Measurements from ENCODE around the gene UPK1B. TPM values are rescaled to one million over a fixed set of nuclear protein-coding genes. Genes with fewer than 3 reads are reported as not detected.
"Not testable (repeated sequence)": the region's sequence is repeated elsewhere in the genome, so short reads cannot be mapped to it uniquely, and the experiment has no call there.

UPK1B gene
- total and polyA plus RNA-seq, 8 donors = 0.46 to 61.1 (median 2.3) TPM; not detected in 4

DNA sequence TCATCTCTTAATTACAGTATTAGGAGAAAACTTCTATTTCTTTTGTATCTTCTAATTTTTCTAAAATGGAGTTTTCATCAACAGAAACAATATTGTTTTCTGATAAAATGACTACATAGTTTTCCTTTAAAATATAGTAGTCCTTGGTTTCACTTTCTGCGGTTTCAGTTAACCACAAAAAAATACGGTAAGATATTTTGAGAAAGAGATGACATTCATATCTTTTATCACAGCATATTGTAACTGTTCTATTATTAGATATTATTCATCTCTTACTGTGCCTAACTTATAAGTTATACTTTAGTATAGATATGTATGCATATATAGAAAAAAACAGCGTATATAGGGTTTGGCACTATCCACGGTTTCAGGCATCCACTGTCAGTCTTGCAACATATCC lies 65.0 kb downstream of the UPK1B start:
- Histone ChIP-seq H3K36me3 (peaks cover 11 to 36% (median 32%) of the 10 kb centered on the region in 4 donors), H3K27me3 (no peaks in the 10 kb centered on the region), H3K9me3 (no peaks in the 10 kb centered on the region), H3K27ac (no peak overlapping the region), H3K4me1 (peaks cover 22 to 49% (median 34%) of the 10 kb centered on the region in 4 donors), H3K4me3 (peak overlapping the region in 1 of 4 donors; percentile 80)
- intact Hi-C loops (cut with DNase I; ENCODE audit: low total_unique reads) = no loop called here
- no peak for DNase-seq
- no peak for TF ChIP-seq EP300 (IDR thresholded peaks at IDR 0.05)
- no peak for TF ChIP-seq POLR2AphosphoS5 (IDR thresholded peaks at IDR 0.05)
- no peak for TF ChIP-seq POLR2A (IDR thresholded peaks at IDR 0.05)
- TF ChIP-seq, protein P1, sequence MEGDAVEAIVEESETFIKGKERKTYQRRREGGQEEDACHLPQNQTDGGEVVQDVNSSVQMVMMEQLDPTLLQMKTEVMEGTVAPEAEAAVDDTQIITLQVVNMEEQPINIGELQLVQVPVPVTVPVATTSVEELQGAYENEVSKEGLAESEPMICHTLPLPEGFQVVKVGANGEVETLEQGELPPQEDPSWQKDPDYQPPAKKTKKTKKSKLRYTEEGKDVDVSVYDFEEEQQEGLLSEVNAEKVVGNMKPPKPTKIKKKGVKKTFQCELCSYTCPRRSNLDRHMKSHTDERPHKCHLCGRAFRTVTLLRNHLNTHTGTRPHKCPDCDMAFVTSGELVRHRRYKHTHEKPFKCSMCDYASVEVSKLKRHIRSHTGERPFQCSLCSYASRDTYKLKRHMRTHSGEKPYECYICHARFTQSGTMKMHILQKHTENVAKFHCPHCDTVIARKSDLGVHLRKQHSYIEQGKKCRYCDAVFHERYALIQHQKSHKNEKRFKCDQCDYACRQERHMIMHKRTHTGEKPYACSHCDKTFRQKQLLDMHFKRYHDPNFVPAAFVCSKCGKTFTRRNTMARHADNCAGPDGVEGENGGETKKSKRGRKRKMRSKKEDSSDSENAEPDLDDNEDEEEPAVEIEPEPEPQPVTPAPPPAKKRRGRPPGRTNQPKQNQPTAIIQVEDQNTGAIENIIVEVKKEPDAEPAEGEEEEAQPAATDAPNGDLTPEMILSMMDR (IDR thresholded peaks at IDR 0.05) = no peak
- 62 to 81% (median 74%) methylated on average over 4 of the region's 4 CpGs for WGBS, 5 donors

DNA sequence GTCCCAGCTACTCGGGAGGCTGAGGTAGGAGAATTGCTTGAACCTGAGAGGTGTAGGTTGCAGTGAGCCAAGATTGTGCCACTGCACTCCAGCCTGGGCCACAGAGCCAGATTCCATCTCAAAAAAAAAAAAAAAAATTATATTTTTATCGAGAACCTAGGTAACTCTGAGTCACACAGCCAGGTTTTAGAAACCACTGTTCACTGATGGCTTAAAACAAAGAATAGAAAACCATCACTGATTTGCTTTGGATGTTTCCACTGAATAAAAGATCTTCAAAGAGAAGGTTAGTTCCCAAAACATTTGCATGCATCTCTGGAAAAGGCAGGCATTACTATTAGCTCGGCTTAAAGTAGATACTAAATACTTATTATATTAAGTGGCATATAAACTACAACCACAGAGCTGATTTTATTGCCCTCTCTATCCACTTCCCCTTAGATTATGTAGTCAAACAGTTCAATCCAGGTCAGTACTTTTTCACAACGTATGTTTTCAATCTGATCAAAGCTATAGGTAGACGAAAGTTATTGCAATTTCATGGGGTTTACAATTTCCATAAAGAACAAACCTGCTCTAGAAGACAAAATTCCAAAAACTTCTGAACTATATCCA lies 65.9 kb downstream of the UPK1B start:
- no peak for DNase-seq
- Histone ChIP-seq H3K4me3 (peak overlapping the region; percentile 60 to 80 (median 77)), H3K4me1 (peaks cover 22 to 49% (median 34%) of the 10 kb centered on the region in 4 donors), H3K9me3 (no peaks in the 10 kb centered on the region), H3K27ac (peak overlapping the region; percentile 16 to 97 (median 93)), H3K27me3 (no peaks in the 10 kb centered on the region), H3K36me3 (peaks cover 11 to 26% (median 22%) of the 10 kb centered on the region in 4 donors)
- WGBS, 5 donors = 21 to 38% (median 29%) methylated on average over 5 of the region's 5 CpGs
- intact Hi-C loops (cut with DNase I; ENCODE audit: low total_unique reads) = no loop called here
- TF ChIP-seq EP300 (IDR thresholded peaks at IDR 0.05) (no peak), POLR2AphosphoS5 (IDR thresholded peaks at IDR 0.05) (no peak)
- TF ChIP-seq, protein P1 (IDR thresholded peaks at IDR 0.05) = no peak

DNA sequence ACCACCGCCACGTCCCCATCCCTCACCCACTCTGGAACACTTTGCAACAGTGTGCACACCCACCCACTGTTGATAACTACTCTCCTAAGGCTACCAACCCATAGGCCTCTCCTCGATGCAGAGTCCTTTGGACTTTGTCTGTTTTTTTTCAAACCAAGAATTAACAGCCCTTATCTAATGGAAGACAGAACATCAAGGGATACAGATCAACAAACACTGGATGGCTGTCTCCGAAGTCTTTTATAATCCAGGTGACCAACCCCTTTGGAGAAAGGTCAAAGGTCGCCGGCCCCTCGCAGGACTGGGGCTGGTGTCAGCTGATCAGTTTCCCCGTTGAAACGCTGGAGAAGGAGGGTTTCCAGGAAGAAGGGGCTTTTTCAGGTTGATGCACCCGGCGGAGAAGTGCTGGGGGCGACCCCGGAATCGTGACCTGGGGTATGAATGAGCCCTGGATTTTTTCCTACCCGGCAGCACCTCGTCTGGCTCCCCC lies 66.7 kb downstream of the UPK1B start:
- intact Hi-C loops (cut with DNase I; ENCODE audit: low total_unique reads) = no loop called here
- Histone ChIP-seq H3K27ac (peak overlapping the region; percentile 90 to 98 (median 94)), H3K4me1 (peaks cover 22 to 46% (median 34%) of the 10 kb centered on the region in 4 donors), H3K27me3 (no peaks in the 10 kb centered on the region), H3K4me3 (peak overlapping the region; percentile 60 to 80 (median 77)), H3K36me3 (peaks cover 5 to 18% (median 16%) of the 10 kb centered on the region in 4 donors), H3K9me3 (no peaks in the 10 kb centered on the region)
- 1 to 5% (median 2%) methylated on average over 11 to 16 of the region's 16 CpGs for WGBS, 5 donors
- TF ChIP-seq POLR2A (IDR thresholded peaks at IDR 0.05) = no peak
- TF ChIP-seq, protein P1 (IDR thresholded peaks at IDR 0.05) = no peak
- no peak for DNase-seq

DNA sequence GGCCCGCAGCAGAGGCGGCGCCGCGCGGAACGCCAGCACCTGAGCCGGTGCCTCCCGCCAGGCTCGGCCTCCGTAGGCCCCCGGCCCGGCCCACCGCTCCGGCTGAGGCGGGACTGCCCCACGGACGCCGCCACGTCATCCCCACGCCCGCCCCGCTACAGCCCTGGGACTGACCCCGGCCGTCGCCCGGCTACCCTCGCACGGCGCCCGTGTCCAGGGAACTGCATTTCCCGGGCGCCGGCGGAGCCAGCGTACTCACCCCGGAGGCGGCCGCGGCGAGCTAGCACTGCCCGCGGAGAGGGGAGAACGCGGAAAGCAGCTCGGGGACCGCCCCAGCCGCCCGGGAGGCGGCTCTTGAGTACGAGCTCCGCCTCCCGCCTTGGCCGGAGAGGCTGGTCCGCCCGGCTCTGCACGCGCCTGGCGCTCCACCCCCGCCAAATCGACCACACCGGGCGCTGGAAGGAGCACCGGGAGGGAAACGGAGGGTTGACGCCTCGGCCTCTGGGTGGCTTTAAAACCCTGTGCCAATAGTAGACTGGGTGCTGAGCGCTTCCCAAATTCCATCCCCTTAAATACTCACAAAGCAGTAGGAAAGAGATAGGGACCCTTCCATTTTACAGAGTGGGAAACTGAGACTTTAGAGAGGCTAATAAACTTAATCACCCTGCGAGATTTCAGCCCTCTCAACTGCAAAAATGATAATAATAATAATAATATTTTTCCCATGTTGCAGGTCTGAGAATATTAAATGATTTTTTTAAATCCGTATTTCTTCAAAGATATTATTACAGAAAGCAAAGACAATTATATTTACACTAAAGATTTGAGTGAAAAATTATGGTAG lies 67.4 kb downstream of the UPK1B start, which contains the start of gene B4GALT4:
Gene B4GALT4 (minus strand): TSS at position 288 of the 844 bp plus-strand sequence. CDS start 10,779 bp downstream, outside the sequence.
- TF ChIP-seq, protein P1 (IDR thresholded peaks at IDR 0.05) = no peak
- peak; percentile 19 to 93 (median 88) for TF ChIP-seq POLR2AphosphoS5 (IDR thresholded peaks at IDR 0.05)
- peak in 1 of 4 donors; percentile 63 for TF ChIP-seq POLR2A (IDR thresholded peaks at IDR 0.05)
- no peak for TF ChIP-seq EP300 (IDR thresholded peaks at IDR 0.05)
- Histone ChIP-seq H3K36me3 (peaks cover 0 to 11% (median 9%) of the 10 kb centered on the region in 4 donors), H3K27me3 (no peaks in the 10 kb centered on the region), H3K4me1 (peaks cover 22 to 43% (median 34%) of the 10 kb centered on the region in 4 donors), H3K27ac (peak within 1 kb of the TSS; percentile 90 to 98 (median 94)), H3K4me3 (peak within 1 kb of the TSS; percentile 60 to 80 (median 77)), H3K9me3 (no peaks in the 10 kb centered on the region)
- DNase-seq = peak; percentile 92 to 96
- 2 to 3% (median 2%) methylated on average over 25 to 70 of the region's 70 CpGs for WGBS, 5 donors
- intact Hi-C loops (cut with DNase I; ENCODE audit: low total_unique reads) = no loop called here

DNA sequence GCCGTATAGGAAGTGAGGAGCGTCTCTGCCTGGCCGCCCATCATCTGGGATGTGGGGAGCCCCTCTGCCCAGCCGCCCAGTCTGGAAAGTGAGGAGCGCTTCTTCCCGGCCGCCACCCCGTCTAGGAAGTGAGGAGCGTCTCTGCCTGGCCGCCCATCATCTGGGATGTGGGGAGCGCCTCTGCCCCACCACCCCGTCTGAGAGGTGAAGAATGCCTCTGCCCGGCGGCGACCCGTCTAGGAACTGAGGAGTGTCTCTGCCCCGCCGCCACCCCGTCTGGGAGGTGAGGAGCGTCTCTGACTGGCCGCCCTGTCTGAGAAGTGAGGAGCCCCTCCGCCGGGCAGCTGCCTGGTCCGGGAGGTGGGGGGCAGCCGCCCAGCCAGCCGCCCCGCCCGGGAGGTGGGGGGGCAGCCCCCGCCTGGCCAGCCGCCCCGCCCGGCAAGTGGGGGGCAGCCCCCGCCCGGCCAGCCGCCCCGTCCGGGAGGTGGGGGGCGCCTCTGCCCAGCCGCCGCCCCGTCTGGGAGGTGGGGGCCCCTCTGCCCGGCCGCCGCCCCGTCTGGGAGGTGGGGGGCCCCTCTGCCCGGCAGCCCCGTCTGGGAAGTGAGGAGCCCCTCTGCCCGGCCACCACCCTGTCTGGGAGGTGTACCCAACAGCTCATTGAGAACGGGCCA lies 69.1 kb downstream of the UPK1B start:
- H3K36me3 ChIP-seq; intact Hi-C loops (cut with DNase I; ENCODE audit: low total_unique reads); H3K27ac ChIP-seq; H3K9me3 ChIP-seq; DNase-seq; H3K27me3 ChIP-seq; H3K4me3 ChIP-seq: not testable (repeated sequence)
- peaks cover 22 to 35% (median 30%) of the 10 kb centered on the region in 4 donors for H3K4me1 ChIP-seq
- 86 to 98% (median 90%) methylated on average over 17 to 48 of the region's 49 CpGs for WGBS, 5 donors

DNA sequence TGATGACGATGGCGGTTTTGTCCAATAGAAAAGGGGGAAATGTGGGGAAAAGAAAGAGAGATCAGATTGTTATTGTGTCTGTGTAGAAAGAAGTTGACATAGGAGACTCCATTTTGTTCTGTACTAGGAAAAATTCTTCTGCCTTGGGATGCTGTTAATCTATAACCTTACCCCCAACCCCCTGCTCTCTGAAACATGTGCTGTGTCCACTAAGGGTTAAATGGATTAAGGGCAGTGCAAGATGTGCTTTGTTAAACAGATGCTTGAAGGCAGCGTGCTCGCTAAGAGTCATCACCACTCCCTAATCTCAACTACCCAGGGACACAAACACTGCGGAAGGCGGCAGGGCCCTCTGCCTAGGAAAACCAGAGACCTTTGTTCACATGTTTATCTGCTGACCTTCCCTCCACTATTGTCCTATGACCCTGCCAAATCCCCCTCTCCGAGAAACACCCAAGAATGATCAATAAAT lies 69.7 kb downstream of the UPK1B start:
- peaks cover 22 to 29% (median 27%) of the 10 kb centered on the region in 4 donors for H3K4me1 ChIP-seq

More for the DNA sequence above, 69.7 kb downstream of the UPK1B start:
- H3K27ac ChIP-seq; DNase-seq; H3K27me3 ChIP-seq; intact Hi-C loops (cut with DNase I; ENCODE audit: low total_unique reads); H3K36me3 ChIP-seq; H3K4me3 ChIP-seq; H3K9me3 ChIP-seq: not testable (repeated sequence)
- WGBS, 5 donors = 66 to 84% (median 78%) methylated on average over 5 to 7 of the region's 7 CpGs
